ENCODE data around the gene TRIP6. TPM values are rescaled to one million over a fixed set of nuclear protein-coding genes. Genes with fewer than 3 reads are reported as not detected.

Gene TRIP6
- total RNA-seq, 2 donors from 2014 or later = 41.6 to 64.4 TPM

- H3K4me1 ChIP-seq = peaks cover 0 to 32% of the 10 kb centered on the region in 2 donors
- H3K36me3 ChIP-seq = peaks cover 51% of the 10 kb centered on the region
- DNase-seq (ENCODE audit: low spot score) = no peak
- no peak overlapping the region for H3K27ac ChIP-seq
- H3K9me3 ChIP-seq = no peaks in the 10 kb centered on the region
- no peak for TF ChIP-seq CTCF (IDR thresholded peaks at IDR 0.05)
- no peak overlapping the region for H3K4me3 ChIP-seq
- H3K27me3 ChIP-seq = no peaks in the 10 kb centered on the region
Measured at GRCh38 chr7:100823140-100823525, 44.1 kb upstream of the TRIP6 start.

GRCh38 chr7:100823534-100823933, 43.7 kb upstream of the TRIP6 start:
- no peak overlapping the region for H3K4me3 ChIP-seq
- no peak overlapping the region for H3K27ac ChIP-seq
- H3K9me3 ChIP-seq = no peaks in the 10 kb centered on the region
- TF ChIP-seq CTCF (IDR thresholded peaks at IDR 0.05) = no peak
- peaks cover 0 to 36% of the 10 kb centered on the region in 2 donors for H3K4me1 ChIP-seq
- peaks cover 47% of the 10 kb centered on the region for H3K36me3 ChIP-seq
- no peak for DNase-seq (ENCODE audit: low spot score)
- H3K27me3 ChIP-seq = no peaks in the 10 kb centered on the region

DNA sequence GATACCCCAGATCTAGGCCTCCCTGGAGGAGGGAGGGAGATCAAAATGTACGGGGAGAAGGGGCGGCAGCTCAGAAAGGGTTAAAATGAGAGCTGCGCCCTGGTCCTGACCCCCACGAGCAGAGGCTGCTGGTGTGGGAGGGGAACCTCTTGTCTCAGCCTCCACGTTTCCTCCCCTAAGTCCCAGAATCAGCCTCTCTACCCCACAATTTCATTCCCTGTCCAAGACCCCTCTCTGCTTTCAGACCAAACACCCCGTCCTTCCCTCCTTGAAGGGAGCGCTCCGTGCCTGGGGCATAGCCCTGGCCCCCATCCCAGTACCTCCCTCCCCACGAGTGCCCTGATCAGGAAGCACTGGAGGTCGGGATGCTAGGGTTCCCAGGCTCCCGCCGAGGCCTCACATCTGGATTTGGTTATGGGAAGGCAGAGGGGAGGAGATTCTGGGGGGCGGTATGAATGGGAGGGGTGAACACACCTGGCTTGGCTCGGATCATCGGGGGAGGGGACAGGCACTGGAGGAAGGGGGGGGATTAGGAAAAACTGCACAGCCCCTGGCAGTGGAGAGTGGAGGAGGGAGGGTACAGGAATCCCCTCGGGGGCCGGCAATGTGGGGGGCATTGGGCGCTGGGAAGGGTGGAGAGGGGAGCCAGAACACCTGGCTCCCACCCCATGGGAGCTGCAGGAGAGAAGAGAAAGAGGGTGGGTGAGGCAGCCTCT, 42.5 kb upstream of the TRIP6 start:
- no peak for TF ChIP-seq CTCF (IDR thresholded peaks at IDR 0.05)
- H3K36me3 ChIP-seq = peaks cover 42% of the 10 kb centered on the region
- peaks cover 0 to 48% of the 10 kb centered on the region in 2 donors for H3K4me1 ChIP-seq
- H3K4me3 ChIP-seq = peak overlapping the region; percentile 71 to 81
- no peaks in the 10 kb centered on the region for H3K9me3 ChIP-seq
- H3K27ac ChIP-seq = peak overlapping the region in 1 of 2 donors; percentile 5
- DNase-seq (ENCODE audit: low spot score) = no peak
- H3K27me3 ChIP-seq = no peaks in the 10 kb centered on the region

DNA sequence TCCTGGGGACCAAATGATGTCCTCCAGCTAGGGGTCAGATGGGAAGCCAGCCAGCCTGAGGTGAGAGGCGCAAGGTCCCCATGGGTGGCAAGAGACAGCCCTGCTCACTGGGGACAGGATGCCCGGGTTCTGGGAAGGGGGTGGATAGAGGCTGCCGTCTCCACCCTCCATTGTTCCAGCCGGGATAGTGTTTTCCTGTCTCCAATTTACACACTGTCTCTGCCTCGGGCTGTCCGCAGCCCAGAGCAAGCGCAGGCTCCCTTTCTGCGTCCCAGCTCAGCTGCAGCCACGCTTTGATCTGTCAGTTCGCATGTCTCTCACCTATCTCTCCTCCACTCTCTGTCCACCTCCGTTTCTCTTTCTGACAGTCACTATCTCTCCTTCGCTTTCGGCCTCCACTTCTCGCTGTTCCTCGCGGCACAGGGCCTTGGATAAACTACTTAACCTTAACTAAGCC, 41.9 kb upstream of the TRIP6 start:
- Histone ChIP-seq H3K4me1 (peaks cover 0 to 52% of the 10 kb centered on the region in 2 donors), H3K4me3 (peak overlapping the region; percentile 71 to 81), H3K27ac (peak overlapping the region; percentile 75 to 82), H3K27me3 (no peaks in the 10 kb centered on the region), H3K36me3 (peaks cover 37% of the 10 kb centered on the region), H3K9me3 (no peaks in the 10 kb centered on the region)
- no peak for DNase-seq (ENCODE audit: low spot score)
- no peak for TF ChIP-seq CTCF (IDR thresholded peaks at IDR 0.05)

- Histone ChIP-seq H3K36me3 (peaks cover 31% of the 10 kb centered on the region), H3K9me3 (no peaks in the 10 kb centered on the region), H3K4me1 (peaks cover 0 to 52% of the 10 kb centered on the region in 2 donors), H3K27me3 (no peaks in the 10 kb centered on the region), H3K27ac (peak overlapping the region; percentile 75 to 82), H3K4me3 (peak overlapping the region; percentile 71 to 81)
- no peak for TF ChIP-seq CTCF (IDR thresholded peaks at IDR 0.05)
- no peak for DNase-seq (ENCODE audit: low spot score)
Measured at GRCh38 chr7:100825751-100826513, 41.3 kb upstream of the TRIP6 start.
